ENCODE results near the gene PTGS2. TPM values are rescaled to one million over a fixed set of nuclear protein-coding genes. Genes with fewer than 3 reads are reported as not detected.

PTGS2 gene
- total and polyA plus RNA-seq, 2 of the 8 experiments (the other 6 are each of a cell fraction or from before 2014, with no cell fraction given), result 0.29 to 0.35 TPM

GRCh38 chr1:186629341-186629740 is 50.9 kb downstream of the PTGS2 start:
- Histone ChIP-seq H3K14ac (ENCODE audit: insufficient read length) (no peak overlapping the region), H3K27me3 (replicated peaks in 1 of 4; ENCODE audit: control insufficient read depth in 3 of 4, extremely low read depth in 1 of 4, insufficient read depth in 3 of 4, low read length in 3 of 4) (no peaks in the 10 kb centered on the region), H3K18ac (ENCODE audit: extremely low read depth, low read length) (no peak overlapping the region), H3K27ac (ENCODE audit: low read depth, low read length) (no peak overlapping the region), H4K91ac (replicated peaks; ENCODE audit: insufficient read length, low read length) (no peak overlapping the region), H4K5ac (ENCODE audit: insufficient read length, low read depth, low read length) (no peak overlapping the region), H3K4ac (replicated peaks; ENCODE audit: insufficient read length, low read depth, low read length) (no peak overlapping the region), H3K4me1 (replicated peaks in 1 of 4; ENCODE audit: control insufficient read depth in 3 of 4, insufficient read depth in 4 of 4, low read length in 3 of 4) (no peaks in the 10 kb centered on the region), H2AK5ac (ENCODE audit: low read depth, low read length) (no peak overlapping the region), H2BK15ac (ENCODE audit: low read length) (no peak overlapping the region), H3K36me3 (ENCODE audit: control insufficient read depth in 2 of 4, insufficient read depth in 4 of 4, low read length in 3 of 4) (no peaks in the 10 kb centered on the region), H2BK120ac (replicated peaks; ENCODE audit: low read depth, low read length) (no peak overlapping the region), H2AFZ (ENCODE audit: low read length) (no peak overlapping the region), H4K20me1 (replicated peaks in 1 of 2; ENCODE audit: control insufficient read depth in 1 of 2, insufficient read depth in 2 of 2, low read length in 2 of 2) (no peaks in the 10 kb centered on the region), H3K9me3 (ENCODE audit: insufficient read depth in 2 of 2, low read depth in 1 of 2, low read length in 1 of 2) (no peaks in the 10 kb centered on the region), H2BK12ac (ENCODE audit: low read depth, low read length) (no peak overlapping the region), H2BK20ac (ENCODE audit: low read length) (no peak overlapping the region), H3K4me2 (ENCODE audit: insufficient read depth in 1 of 2, low read depth in 2 of 2, low read length in 2 of 2) (no peak overlapping the region), H3K79me2 (ENCODE audit: control insufficient read depth in 1 of 2, insufficient read depth in 2 of 2, low read length in 2 of 2) (no peaks in the 10 kb centered on the region), H3K23ac (ENCODE audit: insufficient read length) (no peak overlapping the region), H3K79me1 (ENCODE audit: low read depth, low read length) (no peaks in the 10 kb centered on the region), H3K9ac (replicated peaks in 1 of 4; ENCODE audit: extremely low read depth in 1 of 4, low read depth in 3 of 4, low read length in 3 of 4) (no peak overlapping the region), H4K8ac (ENCODE audit: extremely low read depth, insufficient read depth, low read length) (no peak overlapping the region), H3K4me3 (ENCODE audit: extremely low read depth in 1 of 4, insufficient read depth in 2 of 4, low read depth in 3 of 4, low read length in 4 of 4) (no peak overlapping the region), H3K56ac (replicated peaks; ENCODE audit: insufficient read length, low read depth, low read length) (no peak overlapping the region), H3K23me2 (ENCODE audit: low read depth, low read length) (no peaks in the 10 kb centered on the region), H2BK5ac (ENCODE audit: low read depth, low read length) (no peak overlapping the region)
- no peak for FAIRE-seq
- ChIA-PET CTCF (ENCODE audit: partially characterized antibody) (no interaction called here), POLR2A (ENCODE audit: partially characterized antibody) (no interaction called here)
- no peak for DNase-seq (ENCODE audit: low read depth in 1 of 2, low spot score in 2 of 2)
- TF ChIP-seq NANOG (IDR thresholded peaks at IDR 0.05; ENCODE audit: insufficient read depth, low read depth, low read length, poor library complexity, severe bottlenecking) (no peak), FOSL1 (IDR thresholded peaks at IDR 0.05; ENCODE audit: insufficient read depth, low read depth, low read length) (no peak)
- WGBS, 2 experiments (ENCODE audit: extremely low coverage in 1 of 2, insufficient coverage in 1 of 2, insufficient read length in 1 of 2, insufficient replicate concordance in 2 of 2, low coverage in 1 of 2, low lambda C conversion rate in 2 of 2, missing lambda C conversion rate in 1 of 2), result 96% methylated on average over 1 of the region's 1 CpG; no CpG with 5 or more reads in 1 of the 2 experiments
